Keratinocyte (primary cell): ENCODE data around the gene SLC16A2.

ENCODE experiments used
- CTCF ChIP-seq, 3 experiments: IDR thresholded peaks in 1 of 3; conservative IDR thresholded peaks in 1 of 3; optimal IDR thresholded peaks in 1 of 3; 2 replicates in 2 of 3; 3 replicates in 1 of 3; pipeline versions ENCODE3 to v1.5.1; 2011; ENCODE audit warnings: low read length in 3 of 3, mild to moderate bottlenecking in 3 of 3, moderate library complexity in 2 of 3, control low read depth in 1 of 3, inconsistent platforms in 1 of 3; ENCODE audit not compliant: insufficient read depth in 2 of 3; ENCODE audit errors: extremely low read depth in 1 of 3
- EZH2 ChIP-seq: IDR thresholded peaks from one replicate; pipeline ENCODE4 v1.6.1; 2012; ENCODE audit warnings: inconsistent platforms, mild to moderate bottlenecking, low read length, moderate library complexity

- TF ChIP-seq EZH2: no peak
- no peak for TF ChIP-seq CTCF (optimal IDR thresholded peaks at IDR 0.05 in 1 of 3, IDR thresholded peaks at IDR 0.05 in 1 of 3, conservative IDR thresholded peaks at IDR 0.05 in 1 of 3; ENCODE audit: extremely low read depth in 1 of 3, insufficient read depth in 2 of 3, low read length in 3 of 3)
Measured at GRCh38 chrX:74389016-74389722, 32.1 kb upstream of the SLC16A2 start.
